Stimulated activated CD4-positive, alpha-beta T cell treated with anti-CD3 and anti-CD28 coated beads, Interleukin-12 subunit alpha, Interleukin-12 subunit beta, amount 100 ng/mL, for 48 hours (primary cell): Measurements from ENCODE around the gene ERCC4.

Experiments
- DNase-seq, 3 donors: peaks; one replicate each; pipeline ENCODE4 v3.0.0-alpha.2; 2020; ENCODE audit warnings: low read depth in 2 of 3, low spot score in 1 of 3

The ERCC4 gene

GRCh38 chr16:13992976-13993375 is 73.0 kb downstream of the ERCC4 start:
- no peak for DNase-seq

GRCh38 chr16:13994239-13995106 is 74.5 kb downstream of the ERCC4 start:
- no peak for DNase-seq

GRCh38 chr16:13995194-13995593 is 75.2 kb downstream of the ERCC4 start:
- no peak for DNase-seq

GRCh38 chr16:13996778-13997288 is 76.9 kb downstream of the ERCC4 start:
- no peak for DNase-seq

- DNase-seq, result no peak
Measured at GRCh38 chr16:13997526-13997925, 77.6 kb downstream of the ERCC4 start.

GRCh38 chr16:13997933-13998332 is 78.0 kb downstream of the ERCC4 start:
- no peak for DNase-seq

GRCh38 chr16:13999071-13999894 is 79.3 kb downstream of the ERCC4 start:
- no peak for DNase-seq

GRCh38 chr16:13999895-14000425 is 80.0 kb downstream of the ERCC4 start:
- DNase-seq, result no peak

- no peak for DNase-seq
Measured at GRCh38 chr16:14001521-14001920, 81.6 kb downstream of the ERCC4 start.
